Anterior cingulate cortex (tissue), 58 donors: ENCODE results near the gene MICAL3.
"Not testable (repeated sequence)": the region's sequence is repeated elsewhere in the genome, so short reads cannot be mapped to it uniquely, and the experiment has no call there.

Experiments used
- DNase-seq, 58 donors: peaks; one replicate each; lab custom pipeline; 2025; lab: John Stamatoyannopoulos, UW

MICAL3 gene

DNA sequence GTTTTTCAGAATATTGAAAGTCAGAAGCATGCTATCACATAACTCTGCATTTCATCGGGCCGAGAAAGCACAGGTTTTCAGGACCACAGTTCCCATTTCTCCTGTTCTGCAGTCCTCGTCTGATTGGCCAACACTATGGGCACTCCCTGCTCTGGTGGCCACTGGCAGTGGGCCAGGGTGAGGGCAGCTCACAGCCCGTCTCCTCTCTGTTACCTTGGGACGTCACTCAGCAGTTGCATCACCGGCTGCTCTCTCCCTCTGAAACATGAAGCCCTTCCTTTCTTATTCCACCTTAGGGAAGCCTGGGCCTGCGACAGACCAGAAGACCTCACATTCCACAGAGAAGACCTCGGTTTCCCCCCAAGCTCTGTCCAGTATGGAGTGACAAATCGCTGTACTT, 11.4 kb upstream of the MICAL3 start:
- peak in 1 of 58 donors; percentile 31 for DNase-seq

DNA sequence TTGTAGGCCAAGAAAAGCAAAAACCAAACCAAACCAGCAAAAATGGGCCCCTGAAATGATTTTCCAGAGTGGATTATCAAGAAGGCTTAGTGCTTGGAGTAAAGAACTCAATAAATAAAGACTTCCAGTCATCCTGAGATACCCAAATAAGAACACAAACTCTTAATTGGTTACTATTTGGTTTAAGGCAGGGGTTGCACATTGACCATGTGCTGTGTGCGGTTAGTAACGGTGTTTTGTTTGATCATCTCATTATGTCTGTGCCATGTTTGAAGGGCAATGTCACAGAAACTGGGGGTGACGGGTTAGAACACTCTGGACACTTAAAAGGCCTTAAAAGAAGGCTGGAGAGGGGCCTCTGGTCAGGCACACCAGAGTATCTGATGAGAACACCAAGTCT, 9.7 kb upstream of the MICAL3 start:
- DNase-seq: no peak

DNA sequence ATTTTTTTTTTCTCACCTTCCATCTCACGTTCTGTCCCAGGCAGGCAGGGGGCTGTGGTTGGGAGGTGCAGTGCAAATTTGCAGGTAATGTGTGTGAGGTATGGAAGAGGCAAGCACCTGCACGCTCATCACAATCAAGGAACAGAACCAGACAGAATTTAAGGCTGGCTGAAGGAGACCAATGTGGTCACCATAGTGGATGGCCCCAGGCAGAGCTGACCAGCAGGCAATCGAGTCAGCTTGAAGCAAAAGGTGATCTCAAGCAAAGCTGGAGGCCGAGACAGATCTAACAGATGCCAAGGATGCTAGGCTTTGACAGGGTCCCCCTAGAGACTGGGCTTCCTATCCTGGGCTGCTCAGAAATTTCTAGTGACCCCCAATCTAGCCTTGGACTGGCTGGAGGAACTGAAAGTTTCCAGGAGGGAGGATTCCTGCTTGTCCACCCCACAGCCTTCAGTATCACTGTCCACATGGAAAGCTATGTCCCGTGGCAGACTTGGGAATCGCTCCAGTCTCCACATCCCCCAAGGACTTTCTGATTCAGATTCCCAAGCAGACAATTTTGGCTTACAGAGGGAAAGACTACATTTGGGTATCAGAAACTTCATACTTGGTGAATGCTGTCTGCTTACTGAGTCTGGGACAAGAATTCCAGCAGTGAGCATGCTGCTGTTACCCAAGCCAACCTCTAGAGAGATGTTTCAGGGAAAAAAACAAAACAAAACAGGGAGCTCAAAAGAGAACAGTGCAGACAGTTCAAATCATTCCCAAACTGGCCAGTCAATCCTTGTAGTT, 9.0 kb upstream of the MICAL3 start:
- no peak for DNase-seq

DNA sequence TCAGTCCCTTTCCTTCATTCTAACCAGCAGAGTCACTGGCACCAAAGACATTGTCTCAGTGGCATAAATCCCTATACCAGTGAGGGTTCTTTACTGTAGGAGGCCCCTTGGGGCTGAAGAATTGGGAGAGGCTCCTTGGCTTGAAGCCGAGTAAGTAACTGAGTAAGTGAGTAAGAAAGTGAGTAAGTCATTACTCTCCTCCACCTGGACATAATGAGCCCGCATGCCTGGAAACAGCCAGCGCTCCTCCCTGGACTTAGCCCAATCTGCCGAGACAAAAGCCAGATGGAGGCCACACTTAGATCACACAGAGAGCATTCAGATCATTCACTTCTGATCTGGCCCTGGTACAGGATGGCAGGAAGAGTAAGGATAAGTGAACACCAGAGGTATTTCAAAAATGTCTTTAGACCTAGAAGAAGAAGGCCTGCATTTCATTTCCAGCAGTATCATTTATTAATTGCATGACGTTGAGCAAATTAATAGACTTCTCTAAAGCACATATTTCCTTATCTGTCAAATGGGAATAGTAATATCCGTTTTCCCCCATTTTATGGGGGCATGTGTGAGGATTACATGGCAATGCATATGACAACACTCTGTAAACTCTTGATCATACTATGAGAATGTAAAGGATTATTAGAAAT, 8.2 kb upstream of the MICAL3 start:
- DNase-seq: no peak

DNA sequence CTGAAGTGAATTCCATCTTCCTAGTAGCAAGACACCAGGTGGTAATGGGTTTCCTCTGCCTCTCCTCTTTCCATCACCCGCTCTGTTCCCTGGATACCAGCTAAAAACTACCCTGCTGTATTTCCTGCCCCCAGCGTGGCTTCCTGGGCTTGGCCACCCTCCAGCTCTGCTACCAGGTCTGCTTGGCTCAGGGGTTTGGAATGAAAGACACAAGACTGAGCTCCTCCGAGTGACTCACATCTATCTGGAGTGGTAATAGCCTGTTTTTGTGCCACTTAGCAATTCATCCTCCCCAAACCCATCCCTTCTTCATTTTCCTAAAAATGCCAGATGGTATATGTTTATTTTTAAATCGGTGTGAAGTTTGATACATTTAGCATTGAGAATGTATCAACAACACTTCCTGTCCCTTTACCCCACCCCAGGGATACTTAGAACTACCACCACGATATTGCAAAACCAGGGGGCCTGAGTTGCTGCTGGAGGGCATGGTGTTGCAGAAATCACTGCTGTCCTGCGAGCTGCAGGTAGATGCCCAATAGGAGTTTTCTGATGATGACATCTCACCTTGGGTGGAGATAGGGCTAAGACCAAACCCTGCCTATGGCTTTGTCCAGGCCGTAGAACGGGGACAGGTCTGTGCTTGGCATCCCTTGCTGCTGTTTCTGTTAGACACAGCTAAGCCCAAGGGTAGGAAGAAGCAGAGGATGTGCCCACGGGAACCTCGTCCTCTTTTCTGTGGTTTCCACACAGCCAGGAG, 7.5 kb upstream of the MICAL3 start:
- peak in 33 of 58 donors; percentile 7 to 66 (median 42) for DNase-seq

DNA sequence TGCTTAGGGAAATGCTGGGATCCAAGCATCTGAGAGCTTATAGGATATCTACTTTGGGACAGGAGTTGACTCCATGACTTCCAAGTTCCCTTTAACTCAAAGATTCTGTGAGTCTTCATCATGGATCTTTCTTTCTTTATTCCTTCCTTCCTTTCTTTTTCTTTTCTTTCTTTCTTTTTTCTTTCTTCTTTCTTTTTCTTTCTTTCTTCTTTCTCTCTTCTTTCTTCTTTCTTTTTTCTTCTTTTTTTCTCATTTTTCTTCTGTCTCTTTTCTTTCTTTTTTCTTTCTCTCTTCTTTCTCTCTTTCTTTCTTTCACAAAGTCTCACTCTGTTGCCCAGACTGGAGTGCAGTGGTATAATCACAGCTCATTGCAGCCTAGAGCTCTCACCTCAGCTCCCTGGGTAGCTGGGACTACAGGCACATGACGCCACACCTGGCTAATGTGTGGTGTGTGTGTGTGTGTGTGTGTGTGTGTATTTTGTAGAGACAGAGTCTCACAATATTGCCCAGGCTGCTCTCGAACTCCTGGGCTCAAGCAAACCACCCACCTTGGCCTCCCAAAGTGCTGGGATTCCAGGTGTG, 5.4 kb upstream of the MICAL3 start:
- DNase-seq: no peak

DNA sequence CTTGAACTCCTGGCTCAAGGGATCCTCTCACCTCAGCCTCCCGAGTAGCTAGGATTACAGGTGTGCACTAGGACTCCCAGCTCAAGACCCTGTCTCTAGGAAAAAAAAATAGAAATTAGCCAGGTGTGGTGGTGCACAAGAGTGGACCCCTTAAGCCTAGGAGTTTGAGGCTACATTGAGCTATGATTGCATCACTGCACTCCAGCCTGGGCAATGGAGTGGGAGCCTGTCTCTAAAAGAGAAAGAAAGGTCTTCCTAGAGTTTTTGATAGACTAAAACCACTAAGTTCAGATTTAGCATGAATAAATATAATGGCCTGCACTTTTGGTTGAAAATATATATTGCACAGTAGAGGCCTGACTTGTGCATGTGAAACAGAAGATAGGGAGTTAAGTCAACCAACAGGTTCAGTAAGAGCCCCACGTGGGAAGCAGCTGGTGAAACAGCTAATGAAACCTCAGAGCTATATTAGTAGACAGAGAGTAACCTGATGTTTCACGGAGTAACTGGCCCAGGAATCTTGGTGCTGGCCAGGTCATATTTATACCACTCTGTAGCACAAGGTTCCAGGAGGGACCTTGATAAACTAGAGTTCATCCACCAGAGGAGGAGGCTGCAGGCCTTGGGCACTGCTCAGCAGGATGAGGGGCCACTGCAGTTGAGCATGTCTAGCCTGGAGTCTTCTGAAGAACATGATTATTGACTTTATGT, 4.6 kb upstream of the MICAL3 start:
- DNase-seq: no peak

DNA sequence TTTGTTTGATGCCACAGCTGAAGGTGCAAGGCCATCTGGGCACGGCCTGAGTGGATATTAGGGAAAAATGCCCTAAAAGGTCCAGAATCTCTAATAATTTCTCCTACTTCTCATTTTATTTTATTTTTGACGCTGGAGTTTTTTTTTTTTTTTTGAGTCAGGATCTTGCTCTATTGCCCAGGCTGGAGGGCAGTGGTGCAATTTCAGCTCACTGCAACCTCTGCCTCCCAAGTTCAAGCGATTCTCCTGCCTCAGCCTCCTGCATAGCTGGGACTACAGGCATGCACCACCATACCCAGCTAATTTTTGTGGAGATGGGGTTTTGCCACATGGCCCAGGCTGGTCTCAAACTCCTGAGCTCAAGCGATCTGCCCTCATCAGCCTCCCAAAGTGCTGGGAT, 1.5 kb upstream of the MICAL3 start:
- DNase-seq: not testable (repeated sequence)

DNA sequence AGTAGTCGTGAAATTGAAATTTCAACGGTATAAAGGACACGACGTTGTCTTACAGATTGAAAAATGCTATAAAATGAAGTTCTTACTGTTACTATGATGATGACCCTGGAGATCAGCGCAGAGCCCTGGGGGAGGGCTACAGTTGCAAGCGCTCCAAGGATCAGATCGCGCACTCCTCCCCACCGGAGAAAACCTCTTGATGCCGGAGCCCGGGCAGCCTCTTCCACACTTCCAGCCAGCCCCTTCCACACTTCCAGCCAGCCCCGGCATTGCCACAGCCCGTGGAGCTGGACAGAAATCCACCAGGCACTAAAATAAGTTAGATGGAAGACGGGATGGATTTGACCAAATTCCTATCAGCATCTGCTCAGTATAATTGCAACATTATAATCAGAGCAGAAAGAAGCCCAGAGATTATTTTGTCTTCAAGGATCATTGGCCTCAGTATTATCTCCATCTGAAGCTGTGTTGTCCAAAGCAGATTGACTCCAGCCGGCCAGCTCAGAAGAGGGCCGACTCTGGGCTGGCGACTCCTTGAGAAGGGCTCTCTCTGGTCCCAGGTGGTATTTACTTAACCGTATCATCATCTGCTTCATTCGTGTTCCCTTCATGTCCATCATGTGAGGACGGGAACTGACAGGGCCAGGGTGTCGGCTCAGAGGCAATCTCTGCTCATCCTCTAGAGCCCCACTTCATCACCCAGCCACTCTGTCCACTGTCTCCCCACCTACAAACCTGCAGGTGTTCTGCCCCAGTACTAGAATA, 777 bp upstream of the MICAL3 start:
- peak in 8 of 58 donors; percentile 13 to 58 (median 32) for DNase-seq

DNA sequence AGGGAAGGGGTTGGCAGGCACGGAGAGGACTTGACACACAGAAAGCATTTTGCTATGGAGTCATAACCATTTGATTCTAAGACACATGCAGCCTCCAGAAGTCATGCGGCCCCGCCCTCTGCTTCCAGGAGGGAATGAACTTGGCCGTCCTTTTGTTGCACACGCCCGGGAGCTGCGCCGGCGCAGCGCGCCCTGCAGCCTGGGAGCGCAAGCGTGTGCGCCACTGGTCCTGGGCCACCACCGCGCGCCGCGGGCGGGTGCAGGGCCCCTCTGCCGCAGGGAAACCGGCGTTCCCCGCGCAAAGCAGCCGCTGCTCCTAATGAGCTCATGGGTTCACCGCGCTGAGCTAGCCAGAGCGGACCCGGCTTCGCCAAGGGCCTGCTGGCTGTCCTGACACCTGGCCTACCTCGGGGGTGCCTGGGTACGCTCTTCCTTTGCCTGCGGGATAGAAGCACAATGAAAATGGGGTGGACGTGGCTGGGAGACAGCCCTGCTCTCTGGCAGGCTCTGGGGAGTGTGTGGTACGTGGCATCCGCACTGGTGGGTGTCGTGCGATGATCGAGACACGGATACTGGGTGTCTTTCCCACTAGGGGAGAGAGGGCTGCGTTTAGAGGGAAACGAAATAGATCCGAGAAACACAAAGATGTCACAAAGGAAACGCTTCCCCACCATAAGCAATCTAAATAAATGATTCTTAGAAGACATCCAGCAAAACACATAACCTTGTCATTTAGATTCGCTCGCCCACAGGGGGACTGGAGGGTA, 669 bp downstream of the MICAL3 start:
- DNase-seq: peak in 50 of 58 donors; percentile 23 to 80 (median 58)

DNA sequence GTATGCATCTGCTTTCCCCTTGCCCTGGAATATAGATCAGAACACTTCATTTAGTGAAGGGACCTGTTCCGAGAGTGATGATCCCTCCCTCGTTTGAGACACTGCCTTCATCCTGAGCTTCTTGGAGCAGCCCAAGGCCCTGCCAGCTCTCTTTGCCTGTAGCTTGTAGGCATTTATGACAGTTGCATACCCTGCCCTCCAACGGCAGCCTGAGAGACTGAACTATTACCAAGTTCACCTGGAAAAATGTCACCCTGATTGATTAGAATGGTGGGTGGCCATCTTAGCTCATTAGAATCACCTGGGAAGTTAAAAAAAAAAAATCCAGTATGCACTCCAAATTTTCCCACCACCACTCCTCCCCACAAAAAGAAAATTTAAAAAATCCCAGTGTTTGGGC, 1.5 kb downstream of the MICAL3 start:
- DNase-seq: no peak

DNA sequence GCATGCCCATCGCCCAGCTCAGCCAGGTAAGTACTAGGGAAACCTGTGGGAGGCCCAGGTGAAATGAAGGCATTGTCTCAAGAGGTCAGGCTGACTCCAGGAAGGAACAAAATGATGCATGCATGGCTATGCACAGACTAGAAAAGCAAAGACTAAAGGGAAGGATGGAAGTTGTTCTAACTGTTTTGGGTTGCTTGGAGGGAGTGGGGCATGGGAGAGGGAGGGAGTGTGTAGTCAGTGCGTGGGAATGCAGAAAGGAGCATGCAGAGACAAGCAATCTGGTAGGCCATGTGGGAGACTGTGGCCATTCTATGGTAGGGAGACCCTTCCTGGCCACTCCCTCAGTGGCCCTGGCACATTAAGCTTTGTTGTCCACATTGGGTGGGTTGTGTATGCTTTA, 2.9 kb downstream of the MICAL3 start:
- no peak for DNase-seq

DNA sequence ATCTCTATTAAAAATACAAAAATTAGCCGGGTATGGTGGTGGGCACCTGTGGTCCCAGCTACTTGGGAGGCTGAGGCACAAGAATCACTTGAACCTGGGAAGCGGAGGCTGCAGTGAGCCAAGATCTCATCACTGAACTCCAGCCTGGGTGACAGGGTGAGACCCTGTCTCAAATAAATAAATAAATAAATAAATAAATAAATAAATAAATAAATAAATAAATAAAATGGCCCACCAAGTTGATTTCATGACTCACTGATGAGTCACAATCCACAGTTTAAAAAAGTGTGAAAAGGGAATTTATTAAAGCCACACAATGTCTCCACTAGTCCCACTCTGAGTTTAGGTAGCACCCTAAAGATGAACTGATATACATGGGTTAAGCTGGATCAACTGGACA, 3.6 kb downstream of the MICAL3 start:
- not testable (repeated sequence) for DNase-seq

DNA sequence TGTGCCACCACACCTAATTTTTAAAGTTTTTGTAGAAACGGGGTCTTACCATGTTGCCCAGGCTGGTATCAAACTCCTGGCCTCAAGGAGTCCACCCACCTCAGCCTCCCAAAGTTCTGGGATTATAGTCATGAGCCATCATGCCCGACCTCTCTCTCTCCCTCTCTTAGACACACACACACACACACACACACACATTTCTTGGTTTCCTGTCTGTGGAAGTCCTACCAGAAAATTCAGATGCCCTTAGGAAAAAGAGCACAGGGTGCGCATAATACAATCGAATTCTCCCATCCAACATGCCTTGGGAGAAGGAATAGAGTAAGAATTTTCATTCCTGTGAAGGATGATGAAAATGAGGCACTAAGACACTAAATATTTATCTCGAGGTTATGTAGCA, 10.4 kb downstream of the MICAL3 start:
- DNase-seq: no peak

DNA sequence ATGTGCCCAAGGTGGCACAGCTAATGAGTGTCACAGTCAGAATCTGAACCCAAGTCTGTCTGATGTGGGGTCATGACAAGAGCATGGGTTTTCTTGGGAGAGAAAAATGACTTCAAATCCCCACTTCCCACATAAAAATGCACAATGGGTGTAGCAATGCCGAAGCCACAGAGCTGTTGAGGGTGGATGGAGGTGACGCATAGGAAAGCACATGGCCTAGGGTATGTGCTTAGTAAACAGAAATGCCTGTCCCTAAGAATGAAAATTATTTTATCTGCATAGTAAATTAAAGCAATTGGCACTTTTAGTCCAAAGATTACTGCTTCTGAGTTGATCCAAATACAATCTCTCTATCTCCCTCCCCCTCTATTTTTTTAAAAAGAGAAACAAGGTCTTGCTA, 10.9 kb downstream of the MICAL3 start:
- DNase-seq: no peak

DNA sequence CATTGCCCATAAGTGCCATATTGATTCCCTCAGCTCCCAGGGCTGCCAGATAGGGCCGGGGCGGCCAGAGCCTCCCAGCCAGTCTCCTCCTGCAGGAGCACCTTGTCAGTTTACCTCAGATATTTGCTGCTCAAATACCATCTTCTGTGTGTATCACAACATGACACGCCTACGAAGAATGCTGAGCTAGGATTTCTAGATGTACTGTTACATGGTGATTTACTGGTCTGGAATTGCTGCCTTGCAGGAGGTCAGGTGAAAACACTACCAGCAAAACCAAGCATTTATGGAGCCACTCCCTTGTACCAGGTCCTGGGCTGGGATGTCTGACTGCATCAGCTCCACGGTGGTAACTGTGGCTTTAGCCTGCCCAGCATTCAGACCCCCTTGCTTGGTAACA, 11.8 kb downstream of the MICAL3 start:
- DNase-seq: no peak

DNA sequence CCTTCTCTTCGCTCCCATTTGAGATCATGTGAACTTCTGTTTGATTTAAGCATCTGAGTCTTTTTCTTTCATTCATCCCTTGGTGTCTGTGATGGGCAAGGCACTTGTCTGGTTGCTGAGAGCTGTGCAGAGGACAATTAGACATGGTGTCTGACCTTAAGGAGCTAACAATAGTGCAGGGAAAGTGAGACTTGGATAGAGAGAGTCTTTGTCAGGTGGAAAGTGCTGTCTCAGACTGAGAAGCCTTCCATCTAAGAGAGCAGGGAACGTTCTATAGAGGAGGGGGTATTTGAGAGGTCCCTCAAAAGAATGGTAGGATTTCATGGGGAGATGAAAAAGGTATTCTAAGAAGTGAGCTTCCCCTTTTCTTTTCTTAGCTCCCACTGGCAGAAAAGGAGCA, 14.1 kb downstream of the MICAL3 start:
- no peak for DNase-seq

DNA sequence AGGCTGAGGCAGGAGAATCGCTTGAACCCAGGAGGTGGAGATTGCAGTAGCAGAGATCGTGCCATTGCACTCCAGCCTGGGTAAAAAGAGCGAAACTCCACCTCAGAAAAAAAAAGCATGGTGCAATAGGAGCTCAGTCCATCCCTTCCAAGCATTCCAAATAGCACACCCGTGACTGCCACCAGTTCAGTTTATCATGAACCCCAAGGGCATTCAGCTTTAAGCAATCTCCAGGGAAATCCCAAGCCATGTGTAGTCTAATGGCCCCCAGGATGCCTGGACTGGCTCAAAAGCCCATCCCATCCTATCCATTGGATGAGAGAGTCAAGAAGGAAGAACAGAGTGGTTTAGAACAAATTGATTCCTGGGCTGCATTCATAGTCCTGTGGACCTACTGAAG, 16.2 kb downstream of the MICAL3 start:
- DNase-seq: no peak
